ENCODE measurements around the gene KRT3.

The KRT3 gene

DNA sequence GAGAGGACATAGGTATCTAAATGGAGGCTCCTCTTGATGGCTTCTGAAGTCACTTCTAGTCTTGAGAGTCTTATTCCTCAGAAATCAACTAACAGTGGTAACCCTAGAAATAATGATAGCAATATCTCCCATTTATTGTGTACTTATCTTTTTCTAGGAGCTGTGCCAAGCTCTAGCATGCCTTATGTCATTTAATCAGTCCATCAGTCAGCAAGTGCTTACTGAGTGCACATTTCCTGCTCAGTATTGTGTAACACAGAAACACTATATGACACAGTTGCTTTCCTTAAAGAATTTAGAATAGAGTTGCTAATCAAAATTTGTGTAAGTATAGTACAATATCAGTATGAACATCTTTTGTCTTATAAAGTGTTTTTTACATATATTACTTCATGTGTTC lies 55.3 kb downstream of the KRT3 start (continued):
- TF ChIP-seq, protein P1, sequence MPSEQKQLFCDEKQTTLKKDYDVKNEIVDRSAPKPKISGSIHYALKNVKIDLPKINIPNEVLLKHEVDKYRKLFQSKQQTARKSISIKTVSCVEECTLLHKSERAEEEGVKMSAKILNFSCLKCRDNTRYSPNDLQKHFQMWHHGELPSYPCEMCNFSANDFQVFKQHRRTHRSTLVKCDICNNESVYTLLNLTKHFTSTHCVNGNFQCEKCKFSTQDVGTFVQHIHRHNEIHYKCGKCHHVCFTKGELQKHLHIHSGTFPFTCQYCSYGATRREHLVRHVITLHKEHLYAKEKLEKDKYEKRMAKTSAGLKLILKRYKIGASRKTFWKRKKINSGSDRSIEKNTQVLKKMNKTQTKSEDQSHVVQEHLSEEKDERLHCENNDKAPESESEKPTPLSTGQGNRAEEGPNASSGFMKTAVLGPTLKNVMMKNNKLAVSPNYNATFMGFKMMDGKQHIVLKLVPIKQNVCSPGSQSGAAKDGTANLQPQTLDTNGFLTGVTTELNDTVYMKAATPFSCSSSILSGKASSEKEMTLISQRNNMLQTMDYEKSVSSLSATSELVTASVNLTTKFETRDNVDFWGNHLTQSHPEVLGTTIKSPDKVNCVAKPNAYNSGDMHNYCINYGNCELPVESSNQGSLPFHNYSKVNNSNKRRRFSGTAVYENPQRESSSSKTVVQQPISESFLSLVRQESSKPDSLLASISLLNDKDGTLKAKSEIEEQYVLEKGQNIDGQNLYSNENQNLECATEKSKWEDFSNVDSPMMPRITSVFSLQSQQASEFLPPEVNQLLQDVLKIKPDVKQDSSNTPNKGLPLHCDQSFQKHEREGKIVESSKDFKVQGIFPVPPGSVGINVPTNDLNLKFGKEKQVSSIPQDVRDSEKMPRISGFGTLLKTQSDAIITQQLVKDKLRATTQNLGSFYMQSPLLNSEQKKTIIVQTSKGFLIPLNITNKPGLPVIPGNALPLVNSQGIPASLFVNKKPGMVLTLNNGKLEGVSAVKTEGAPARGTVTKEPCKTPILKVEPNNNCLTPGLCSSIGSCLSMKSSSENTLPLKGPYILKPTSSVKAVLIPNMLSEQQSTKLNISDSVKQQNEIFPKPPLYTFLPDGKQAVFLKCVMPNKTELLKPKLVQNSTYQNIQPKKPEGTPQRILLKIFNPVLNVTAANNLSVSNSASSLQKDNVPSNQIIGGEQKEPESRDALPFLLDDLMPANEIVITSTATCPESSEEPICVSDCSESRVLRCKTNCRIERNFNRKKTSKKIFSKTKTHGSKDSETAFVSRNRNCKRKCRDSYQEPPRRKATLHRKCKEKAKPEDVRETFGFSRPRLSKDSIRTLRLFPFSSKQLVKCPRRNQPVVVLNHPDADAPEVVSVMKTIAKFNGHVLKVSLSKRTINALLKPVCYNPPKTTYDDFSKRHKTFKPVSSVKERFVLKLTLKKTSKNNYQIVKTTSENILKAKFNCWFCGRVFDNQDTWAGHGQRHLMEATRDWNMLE (tag by site-specific recombination; conservative IDR thresholded peaks at IDR 0.05; ENCODE audit: low read depth), result no peak
- no peak for TF ChIP-seq ZFP41 (tag by site-specific recombination; IDR thresholded peaks at IDR 0.05; ENCODE audit: borderline replicate concordance)
- TF ChIP-seq ZNF677 (tag by site-specific recombination; IDR thresholded peaks at IDR 0.05), result no peak
- 0 out of 2 replicates have a peak, but pooled peaks have one; percentile 13 for TF ChIP-seq ZNF366 (tag by site-specific recombination; conservative IDR thresholded peaks at IDR 0.05)
- TF ChIP-seq, protein P2, sequence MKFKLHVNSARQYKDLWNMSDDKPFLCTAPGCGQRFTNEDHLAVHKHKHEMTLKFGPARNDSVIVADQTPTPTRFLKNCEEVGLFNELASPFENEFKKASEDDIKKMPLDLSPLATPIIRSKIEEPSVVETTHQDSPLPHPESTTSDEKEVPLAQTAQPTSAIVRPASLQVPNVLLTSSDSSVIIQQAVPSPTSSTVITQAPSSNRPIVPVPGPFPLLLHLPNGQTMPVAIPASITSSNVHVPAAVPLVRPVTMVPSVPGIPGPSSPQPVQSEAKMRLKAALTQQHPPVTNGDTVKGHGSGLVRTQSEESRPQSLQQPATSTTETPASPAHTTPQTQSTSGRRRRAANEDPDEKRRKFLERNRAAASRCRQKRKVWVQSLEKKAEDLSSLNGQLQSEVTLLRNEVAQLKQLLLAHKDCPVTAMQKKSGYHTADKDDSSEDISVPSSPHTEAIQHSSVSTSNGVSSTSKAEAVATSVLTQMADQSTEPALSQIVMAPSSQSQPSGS (tag by site-specific recombination; IDR thresholded peaks at IDR 0.05; ENCODE audit: low read depth), result no peak
- TF ChIP-seq ZNF830 (tag by site-specific recombination; IDR thresholded peaks at IDR 0.05; ENCODE audit: low read depth), result no peak
- TF ChIP-seq ZNF114 (tag by site-specific recombination; IDR thresholded peaks at IDR 0.05), result no peak
- TF ChIP-seq ZNF560 (tag by site-specific recombination; IDR thresholded peaks at IDR 0.05; ENCODE audit: borderline replicate concordance), result no peak
- TF ChIP-seq, protein P3, sequence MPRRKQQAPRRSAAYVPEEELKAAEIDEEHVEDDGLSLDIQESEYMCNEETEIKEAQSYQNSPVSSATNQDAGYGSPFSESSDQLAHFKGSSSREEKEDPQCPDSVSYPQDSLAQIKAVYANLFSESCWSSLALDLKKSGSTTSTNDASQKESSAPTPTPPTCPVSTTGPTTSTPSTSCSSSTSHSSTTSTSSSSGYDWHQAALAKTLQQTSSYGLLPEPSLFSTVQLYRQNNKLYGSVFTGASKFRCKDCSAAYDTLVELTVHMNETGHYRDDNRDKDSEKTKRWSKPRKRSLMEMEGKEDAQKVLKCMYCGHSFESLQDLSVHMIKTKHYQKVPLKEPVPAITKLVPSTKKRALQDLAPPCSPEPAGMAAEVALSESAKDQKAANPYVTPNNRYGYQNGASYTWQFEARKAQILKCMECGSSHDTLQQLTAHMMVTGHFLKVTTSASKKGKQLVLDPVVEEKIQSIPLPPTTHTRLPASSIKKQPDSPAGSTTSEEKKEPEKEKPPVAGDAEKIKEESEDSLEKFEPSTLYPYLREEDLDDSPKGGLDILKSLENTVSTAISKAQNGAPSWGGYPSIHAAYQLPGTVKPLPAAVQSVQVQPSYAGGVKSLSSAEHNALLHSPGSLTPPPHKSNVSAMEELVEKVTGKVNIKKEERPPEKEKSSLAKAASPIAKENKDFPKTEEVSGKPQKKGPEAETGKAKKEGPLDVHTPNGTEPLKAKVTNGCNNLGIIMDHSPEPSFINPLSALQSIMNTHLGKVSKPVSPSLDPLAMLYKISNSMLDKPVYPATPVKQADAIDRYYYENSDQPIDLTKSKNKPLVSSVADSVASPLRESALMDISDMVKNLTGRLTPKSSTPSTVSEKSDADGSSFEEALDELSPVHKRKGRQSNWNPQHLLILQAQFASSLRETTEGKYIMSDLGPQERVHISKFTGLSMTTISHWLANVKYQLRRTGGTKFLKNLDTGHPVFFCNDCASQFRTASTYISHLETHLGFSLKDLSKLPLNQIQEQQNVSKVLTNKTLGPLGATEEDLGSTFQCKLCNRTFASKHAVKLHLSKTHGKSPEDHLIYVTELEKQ (tag by site-specific recombination; IDR thresholded peaks at IDR 0.05; ENCODE audit: borderline replicate concordance), result peak; percentile 32; the same call in 1 of the 2 replicates
- no peak for TF ChIP-seq GLIS1 (tag by site-specific recombination; IDR thresholded peaks at IDR 0.05)
- peak; percentile 83 for TF ChIP-seq FEZF1 (tag by site-specific recombination; IDR thresholded peaks at IDR 0.05)
- TF ChIP-seq ZNF239 (tag by site-specific recombination; IDR thresholded peaks at IDR 0.05), result no peak
- TF ChIP-seq ZNF112 (tag by site-specific recombination; IDR thresholded peaks at IDR 0.05), result no peak
- no peak for TF ChIP-seq ZNF23 (tag by site-specific recombination; IDR thresholded peaks at IDR 0.05; ENCODE audit: borderline replicate concordance)
- TF ChIP-seq ZNF48 (tag by site-specific recombination; IDR thresholded peaks at IDR 0.05), result no peak
- no peak for TF ChIP-seq ZBTB1 (tag by site-specific recombination; IDR thresholded peaks at IDR 0.05)
- TF ChIP-seq ZNF302 (tag by site-specific recombination; IDR thresholded peaks at IDR 0.05; ENCODE audit: low read depth), result no peak
- no peak for TF ChIP-seq ZNF654 (tag by site-specific recombination; IDR thresholded peaks at IDR 0.05; ENCODE audit: low read depth)
- TF ChIP-seq, protein P4, sequence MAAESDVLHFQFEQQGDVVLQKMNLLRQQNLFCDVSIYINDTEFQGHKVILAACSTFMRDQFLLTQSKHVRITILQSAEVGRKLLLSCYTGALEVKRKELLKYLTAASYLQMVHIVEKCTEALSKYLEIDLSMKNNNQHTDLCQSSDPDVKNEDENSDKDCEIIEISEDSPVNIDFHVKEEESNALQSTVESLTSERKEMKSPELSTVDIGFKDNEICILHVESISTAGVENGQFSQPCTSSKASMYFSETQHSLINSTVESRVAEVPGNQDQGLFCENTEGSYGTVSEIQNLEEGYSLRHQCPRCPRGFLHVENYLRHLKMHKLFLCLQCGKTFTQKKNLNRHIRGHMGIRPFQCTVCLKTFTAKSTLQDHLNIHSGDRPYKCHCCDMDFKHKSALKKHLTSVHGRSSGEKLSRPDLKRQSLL (tag by site-specific recombination; IDR thresholded peaks at IDR 0.05), result peak; percentile 39; the same call in 1 of the 2 replicates
- TF ChIP-seq ZNF184 (tag by site-specific recombination; IDR thresholded peaks at IDR 0.05), result no peak
- TF ChIP-seq, protein P5, sequence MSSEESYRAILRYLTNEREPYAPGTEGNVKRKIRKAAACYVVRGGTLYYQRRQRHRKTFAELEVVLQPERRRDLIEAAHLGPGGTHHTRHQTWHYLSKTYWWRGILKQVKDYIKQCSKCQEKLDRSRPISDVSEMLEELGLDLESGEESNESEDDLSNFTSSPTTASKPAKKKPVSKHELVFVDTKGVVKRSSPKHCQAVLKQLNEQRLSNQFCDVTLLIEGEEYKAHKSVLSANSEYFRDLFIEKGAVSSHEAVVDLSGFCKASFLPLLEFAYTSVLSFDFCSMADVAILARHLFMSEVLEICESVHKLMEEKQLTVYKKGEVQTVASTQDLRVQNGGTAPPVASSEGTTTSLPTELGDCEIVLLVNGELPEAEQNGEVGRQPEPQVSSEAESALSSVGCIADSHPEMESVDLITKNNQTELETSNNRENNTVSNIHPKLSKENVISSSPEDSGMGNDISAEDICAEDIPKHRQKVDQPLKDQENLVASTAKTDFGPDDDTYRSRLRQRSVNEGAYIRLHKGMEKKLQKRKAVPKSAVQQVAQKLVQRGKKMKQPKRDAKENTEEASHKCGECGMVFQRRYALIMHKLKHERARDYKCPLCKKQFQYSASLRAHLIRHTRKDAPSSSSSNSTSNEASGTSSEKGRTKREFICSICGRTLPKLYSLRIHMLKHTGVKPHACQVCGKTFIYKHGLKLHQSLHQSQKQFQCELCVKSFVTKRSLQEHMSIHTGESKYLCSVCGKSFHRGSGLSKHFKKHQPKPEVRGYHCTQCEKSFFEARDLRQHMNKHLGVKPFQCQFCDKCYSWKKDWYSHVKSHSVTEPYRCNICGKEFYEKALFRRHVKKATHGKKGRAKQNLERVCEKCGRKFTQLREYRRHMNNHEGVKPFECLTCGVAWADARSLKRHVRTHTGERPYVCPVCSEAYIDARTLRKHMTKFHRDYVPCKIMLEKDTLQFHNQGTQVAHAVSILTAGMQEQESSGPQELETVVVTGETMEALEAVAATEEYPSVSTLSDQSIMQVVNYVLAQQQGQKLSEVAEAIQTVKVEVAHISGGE (tag by site-specific recombination; conservative IDR thresholded peaks at IDR 0.05; ENCODE audit: low read depth), result no peak
- TF ChIP-seq, protein P6, sequence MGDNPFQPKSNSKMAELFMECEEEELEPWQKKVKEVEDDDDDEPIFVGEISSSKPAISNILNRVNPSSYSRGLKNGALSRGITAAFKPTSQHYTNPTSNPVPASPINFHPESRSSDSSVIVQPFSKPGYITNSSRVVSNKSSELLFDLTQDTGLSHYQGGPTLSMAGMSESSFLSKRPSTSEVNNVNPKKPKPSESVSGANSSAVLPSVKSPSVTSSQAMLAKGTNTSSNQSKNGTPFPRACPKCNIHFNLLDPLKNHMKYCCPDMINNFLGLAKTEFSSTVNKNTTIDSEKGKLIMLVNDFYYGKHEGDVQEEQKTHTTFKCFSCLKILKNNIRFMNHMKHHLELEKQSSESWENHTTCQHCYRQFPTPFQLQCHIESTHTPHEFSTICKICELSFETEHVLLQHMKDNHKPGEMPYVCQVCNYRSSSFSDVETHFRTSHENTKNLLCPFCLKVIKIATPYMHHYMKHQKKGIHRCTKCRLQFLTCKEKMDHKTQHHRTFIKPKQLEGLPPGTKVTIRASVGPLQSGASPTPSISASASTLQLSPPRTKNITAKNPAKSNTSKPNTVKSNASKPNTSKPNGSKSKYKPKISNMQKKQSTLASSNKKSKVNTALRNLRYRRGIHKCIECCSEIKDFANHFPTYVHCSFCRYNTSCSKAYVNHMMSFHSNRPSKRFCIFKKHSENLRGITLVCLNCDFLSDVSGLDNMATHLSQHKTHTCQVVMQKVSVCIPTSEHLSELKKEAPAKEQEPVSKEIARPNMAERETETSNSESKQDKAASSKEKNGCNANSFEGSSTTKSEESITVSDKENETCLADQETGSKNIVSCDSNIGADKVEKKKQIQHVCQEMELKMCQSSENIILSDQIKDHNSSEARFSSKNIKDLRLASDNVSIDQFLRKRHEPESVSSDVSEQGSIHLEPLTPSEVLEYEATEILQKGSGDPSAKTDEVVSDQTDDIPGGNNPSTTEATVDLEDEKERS (tag by site-specific recombination; IDR thresholded peaks at IDR 0.05), result no peak
